GM21737 (cell line): ENCODE measurements around the gene HLA-DPB1.
A peak's percentile ranks its signal among the peaks of the same experiment; 100 is the strongest.
"Not testable (repeated sequence)": the region's sequence is repeated elsewhere in the genome, so short reads cannot be mapped to it uniquely, and the experiment has no call there.

Experiments
- ATAC-seq: cut with Tn5 transposase; IDR thresholded peaks from one replicate; pipeline ENCODE4 v1.9.1; 2021; ENCODE audit warnings: mild to moderate bottlenecking, moderate library complexity; ENCODE audit not compliant: unreplicated experiment

The HLA-DPB1 gene

GRCh38 chr6:33075568-33076405, at the start of gene HLA-DPB1:
Gene HLA-DPB1, plus strand, starts transcription at chr6:33075990. Its CDS starts 52 bp downstream, at chr6:33076042.
- ATAC-seq: peak; percentile 58

GRCh38 chr6:33028220-33028849, 47.5 kb upstream of the HLA-DPB1 start:
- no peak for ATAC-seq

- ATAC-seq: peak; percentile 68
Measured at GRCh38 chr6:33029328-33030184, 46.2 kb upstream of the HLA-DPB1 start.

DNA sequence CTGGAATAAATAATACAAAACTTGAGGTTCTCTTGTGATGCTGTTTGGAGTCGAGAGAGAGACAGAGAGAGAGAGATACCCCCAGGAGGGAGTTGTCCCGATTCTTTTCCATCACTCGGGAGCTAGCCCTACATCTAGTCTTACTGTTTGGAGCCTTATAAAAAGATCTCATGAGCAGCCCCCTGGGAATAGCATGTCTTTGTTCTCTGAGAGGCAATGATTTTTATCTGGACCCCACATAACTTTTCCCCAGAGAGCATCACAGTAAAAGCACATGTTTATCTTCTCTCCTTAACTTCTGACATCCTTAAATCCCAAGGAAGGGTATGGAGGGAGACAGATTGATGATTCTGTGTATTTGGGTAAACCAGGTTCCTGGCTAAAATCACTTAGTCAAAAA, 45.5 kb upstream of the HLA-DPB1 start:
- ATAC-seq: no peak

DNA sequence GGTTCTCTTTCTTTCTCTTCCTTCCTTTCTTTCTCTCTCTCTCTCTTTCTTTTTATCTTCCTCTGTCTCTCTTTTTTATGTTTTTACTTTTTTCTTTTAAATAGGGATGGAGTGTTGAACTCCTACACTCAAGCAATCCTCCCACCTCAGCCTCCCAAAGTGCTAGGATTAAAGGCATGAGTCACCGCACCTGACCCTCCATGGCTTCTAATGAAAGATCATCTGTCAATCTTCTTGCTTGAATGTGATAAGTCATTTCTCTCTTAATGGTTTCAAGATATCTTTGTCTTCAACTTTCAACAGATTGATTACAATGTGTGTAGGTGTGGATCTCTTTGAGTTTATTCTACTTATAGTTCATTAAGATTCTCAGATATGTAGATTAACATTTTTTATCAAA, 41.2 kb upstream of the HLA-DPB1 start:
- no peak for ATAC-seq

GRCh38 chr6:33036535-33036934, 39.3 kb upstream of the HLA-DPB1 start:
- no peak for ATAC-seq

DNA sequence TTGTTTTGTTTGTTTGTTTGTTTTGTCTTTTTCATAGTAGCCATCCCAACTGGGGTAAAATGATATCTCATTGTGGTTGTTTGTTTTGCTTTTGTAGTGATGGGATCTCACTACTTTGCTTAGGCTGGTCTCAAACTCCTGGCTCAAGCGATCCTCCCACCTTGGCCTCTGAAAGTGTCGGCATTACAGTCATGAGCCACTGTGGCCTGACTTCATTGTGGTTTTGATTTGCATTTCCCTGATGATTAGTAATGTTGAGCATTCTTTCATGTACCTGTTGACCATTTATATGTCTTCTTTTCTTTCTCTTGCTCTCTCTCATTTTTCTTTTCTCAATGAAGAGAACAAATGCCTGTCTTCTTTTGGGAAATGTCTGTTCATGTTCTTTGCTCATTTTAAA, 35.6 kb upstream of the HLA-DPB1 start:
- ATAC-seq: no peak

GRCh38 chr6:33049323-33050013, 26.3 kb upstream of the HLA-DPB1 start:
- no peak for ATAC-seq

GRCh38 chr6:33050014-33050810, 25.6 kb upstream of the HLA-DPB1 start:
- ATAC-seq: no peak

GRCh38 chr6:33052627-33053026, 23.2 kb upstream of the HLA-DPB1 start:
- ATAC-seq: no peak

- no peak for ATAC-seq
Measured at GRCh38 chr6:33053230-33053629, 22.6 kb upstream of the HLA-DPB1 start.

DNA sequence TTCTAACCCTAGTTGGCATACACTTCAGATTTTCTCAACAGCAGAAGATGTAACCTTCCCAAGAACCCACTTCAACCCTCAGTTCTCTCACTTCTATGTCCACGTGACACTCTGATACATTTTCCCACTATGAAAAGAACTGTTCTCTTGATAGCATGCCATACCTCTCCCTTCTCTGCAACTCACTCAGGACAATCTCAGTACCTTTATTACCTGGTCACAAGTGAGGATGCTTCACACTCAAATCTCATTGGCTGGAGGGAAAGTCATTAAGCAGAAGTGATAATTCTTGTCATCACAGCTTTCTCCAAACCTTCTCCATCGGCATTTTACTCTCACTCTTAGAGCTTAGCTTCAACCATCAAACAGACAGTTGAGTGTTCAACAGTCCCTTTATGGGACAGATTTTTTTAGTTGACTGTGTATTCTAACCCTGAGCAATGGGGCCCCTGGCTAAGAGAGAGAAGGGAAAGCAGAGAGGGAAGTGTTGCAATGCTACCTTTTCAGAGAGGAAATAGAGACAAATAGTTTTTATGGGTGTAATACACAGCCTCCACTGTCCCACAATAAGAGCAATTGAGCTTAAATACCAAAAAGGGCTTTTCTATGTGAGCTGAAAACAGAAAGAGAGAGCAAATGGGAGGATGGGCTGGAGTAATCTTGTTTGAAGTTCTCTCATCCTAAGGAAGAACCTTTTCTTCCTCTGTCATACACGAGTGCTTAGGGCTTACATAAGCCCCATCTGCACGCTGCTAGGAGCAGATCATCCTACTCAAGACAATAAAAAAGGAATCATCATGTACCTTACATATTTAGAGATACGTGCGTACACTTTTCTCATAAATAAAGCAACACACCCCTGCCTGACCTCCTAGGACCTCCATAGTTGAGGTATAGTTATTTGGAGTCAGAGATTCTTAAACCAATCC, 18.3 kb upstream of the HLA-DPB1 start:
- ATAC-seq: no peak

DNA sequence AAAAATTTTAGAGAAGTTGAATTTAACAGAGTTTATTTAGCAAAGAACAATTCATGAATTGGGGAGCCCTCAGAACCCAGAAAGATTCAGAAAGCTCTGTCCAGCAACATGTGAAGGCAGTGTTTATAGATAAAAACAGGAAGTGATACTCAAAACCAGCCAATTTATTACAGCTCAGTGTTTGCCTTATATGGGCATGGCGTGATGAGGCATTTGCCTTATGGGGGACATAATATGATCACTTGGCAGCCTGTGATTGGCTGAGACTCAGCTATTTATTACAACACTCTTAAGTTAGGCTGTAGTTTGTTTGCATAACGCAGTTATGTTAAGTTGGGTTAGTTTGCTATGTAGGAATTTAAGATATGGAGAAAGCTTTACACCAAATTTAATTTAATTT, 13.8 kb upstream of the HLA-DPB1 start:
- no peak for ATAC-seq

DNA sequence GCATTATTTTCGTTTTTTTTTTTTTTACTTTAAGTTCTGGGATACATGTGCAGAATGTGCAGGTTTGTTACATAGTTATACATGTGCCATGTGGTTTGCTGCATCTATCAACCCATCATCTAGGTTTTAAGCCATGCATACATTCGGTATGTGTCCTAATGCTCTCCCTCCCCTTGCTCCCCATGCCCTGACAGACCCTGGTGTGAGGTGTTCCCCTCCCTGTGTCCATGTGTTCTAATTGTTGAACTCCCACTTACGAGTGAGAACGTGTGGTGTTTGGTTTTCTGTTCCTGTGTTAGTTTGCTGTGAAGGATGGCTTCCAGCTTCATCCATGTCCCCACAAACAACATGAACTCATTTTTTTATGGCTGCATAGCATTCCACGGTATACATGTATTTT, 12.4 kb upstream of the HLA-DPB1 start:
- ATAC-seq: not testable (repeated sequence)

DNA sequence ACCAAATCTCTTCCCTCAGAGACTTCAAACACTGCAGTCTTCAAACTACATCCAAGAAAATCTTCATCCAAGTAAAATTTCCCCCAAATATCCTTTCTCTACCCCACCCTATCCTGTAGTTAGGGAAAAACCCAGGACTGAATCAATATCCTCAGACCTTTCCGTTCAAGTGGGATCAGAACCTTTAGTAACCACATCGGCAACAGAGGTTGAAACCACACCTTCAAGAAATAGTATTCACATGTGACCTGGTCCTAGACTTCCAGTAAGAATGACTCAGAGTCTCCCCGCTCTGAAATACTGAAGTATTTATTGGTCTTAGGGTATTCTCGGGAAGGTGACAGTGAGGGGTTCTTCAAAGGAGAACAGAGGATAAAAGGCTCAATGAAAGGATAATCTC, 11.1 kb upstream of the HLA-DPB1 start:
- ATAC-seq: no peak

DNA sequence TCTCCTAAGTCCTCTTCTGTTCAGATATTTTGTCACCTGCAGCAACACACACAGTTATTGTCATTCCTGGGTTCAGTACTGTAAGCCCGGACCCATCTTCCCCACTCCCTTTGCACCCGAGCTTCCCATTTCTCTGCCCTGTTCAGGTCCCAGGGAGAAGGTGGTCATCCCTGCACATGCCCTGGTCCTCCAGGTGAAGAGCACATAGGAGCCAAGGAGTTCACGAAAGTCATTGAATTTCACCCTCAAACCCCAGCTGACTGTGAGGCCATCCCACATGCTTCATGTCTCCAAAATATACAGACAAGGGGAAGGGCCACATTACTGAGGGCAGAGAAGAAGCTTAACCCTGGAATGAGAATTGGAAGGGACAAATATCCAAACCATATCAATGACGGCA, 10.5 kb upstream of the HLA-DPB1 start:
- ATAC-seq: no peak

DNA sequence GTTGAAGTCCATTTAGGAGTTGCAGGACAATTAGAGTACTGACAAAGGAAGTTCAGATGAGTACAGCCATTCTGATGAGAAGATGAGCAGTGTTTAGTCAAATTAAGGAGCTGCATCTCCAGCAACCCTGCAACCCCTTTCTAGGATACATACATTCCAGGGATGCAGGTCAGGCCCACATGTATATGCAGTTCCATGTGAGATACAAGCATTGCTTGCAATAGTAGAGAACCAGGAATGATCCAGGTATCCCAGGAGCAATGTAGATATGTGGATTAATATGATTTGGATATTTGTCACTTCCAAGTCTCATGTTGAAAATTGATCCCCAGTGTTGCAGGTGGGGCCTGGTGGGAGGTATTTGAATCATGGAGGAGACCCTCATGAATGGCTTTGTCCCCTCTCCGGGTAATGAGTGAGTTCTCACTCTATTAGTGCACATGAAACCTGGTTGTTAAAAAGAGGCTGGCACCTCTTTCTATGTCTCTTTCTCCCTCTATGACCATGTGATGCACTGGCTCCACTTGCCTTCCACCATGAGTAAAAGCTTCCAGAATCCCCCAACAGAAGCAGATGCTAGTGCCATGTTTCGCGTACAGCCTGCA, 8.8 kb upstream of the HLA-DPB1 start:
- no peak for ATAC-seq

GRCh38 chr6:33069021-33069738, 6.6 kb upstream of the HLA-DPB1 start:
- no peak for ATAC-seq
